ENCODE results near the gene ANAPC16. TPM values are rescaled to one million over a fixed set of nuclear protein-coding genes. Genes with fewer than 3 reads are reported as not detected.

ANAPC16 gene
- total RNA-seq, 1 experiment from 2014 or later: 144 TPM

DNA sequence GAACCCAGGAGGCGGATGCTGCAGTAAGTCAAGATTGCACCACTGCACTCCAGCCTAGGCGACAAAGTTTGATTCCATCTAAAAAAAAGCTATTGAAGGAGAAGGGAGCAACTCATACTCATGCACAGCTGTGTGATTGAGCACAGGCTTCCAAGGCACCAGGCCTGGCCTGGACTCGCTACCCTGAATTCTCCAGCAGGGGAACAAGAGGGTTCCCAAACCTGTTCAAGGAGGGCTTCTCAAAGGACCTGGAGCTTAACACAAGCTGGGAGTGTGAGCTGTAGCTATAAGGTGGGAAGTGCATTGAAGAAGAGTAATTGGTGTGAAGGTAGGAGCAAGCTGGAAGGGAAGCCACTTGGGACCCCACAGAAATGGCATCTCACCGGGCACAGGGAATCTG, 42.8 kb downstream of the ANAPC16 start:
- Mint-ChIP-seq H3K27me3 (ENCODE audit: insufficient read depth, unreplicated experiment) (no peaks in the 10 kb centered on the region), H3K36me3 (ENCODE audit: insufficient read depth, unreplicated experiment) (peaks cover 19% of the 10 kb centered on the region), H3K9me3 (ENCODE audit: unreplicated experiment) (no peaks in the 10 kb centered on the region), H3K4me3 (ENCODE audit: unreplicated experiment) (no peak overlapping the region), H3K27ac (ENCODE audit: unreplicated experiment) (peak overlapping the region; percentile 79), H3K4me1 (ENCODE audit: low read depth, unreplicated experiment) (peaks cover 38% of the 10 kb centered on the region)
- DNase-seq: no peak
- intact Hi-C loops (cut with micrococcal nuclease; ENCODE audit: unreplicated experiment): no loop called here
- Histone ChIP-seq H3K36me3 (ENCODE audit: control insufficient read depth, insufficient read depth, low read length) (no peaks in the 10 kb centered on the region), H3K4me3 (ENCODE audit: low read depth, low read length) (no peak overlapping the region), H3K27me3 (replicated peaks; ENCODE audit: control insufficient read depth, insufficient read depth, low read length) (no peaks in the 10 kb centered on the region), H3K4me1 (peaks cover 30% of the 10 kb centered on the region), H3K9me3 (no peaks in the 10 kb centered on the region)
- ChIA-PET POLR2A (interaction anchor here (7.3 kb wide), 1 partner anchor 16 kb away, joined by 163 read pairs; the partner anchor contains the start of gene DDIT4), CTCF (interaction anchor here (0.5 to 3.3 kb wide), 4 partner anchors 15 to 117 kb away, joined by 3 to 40 read pairs (median 4); partner anchors contain the start of gene DDIT4)
- no TSS peak for BruUV-seq (replicated peaks)
- TF ChIP-seq, protein P1, sequence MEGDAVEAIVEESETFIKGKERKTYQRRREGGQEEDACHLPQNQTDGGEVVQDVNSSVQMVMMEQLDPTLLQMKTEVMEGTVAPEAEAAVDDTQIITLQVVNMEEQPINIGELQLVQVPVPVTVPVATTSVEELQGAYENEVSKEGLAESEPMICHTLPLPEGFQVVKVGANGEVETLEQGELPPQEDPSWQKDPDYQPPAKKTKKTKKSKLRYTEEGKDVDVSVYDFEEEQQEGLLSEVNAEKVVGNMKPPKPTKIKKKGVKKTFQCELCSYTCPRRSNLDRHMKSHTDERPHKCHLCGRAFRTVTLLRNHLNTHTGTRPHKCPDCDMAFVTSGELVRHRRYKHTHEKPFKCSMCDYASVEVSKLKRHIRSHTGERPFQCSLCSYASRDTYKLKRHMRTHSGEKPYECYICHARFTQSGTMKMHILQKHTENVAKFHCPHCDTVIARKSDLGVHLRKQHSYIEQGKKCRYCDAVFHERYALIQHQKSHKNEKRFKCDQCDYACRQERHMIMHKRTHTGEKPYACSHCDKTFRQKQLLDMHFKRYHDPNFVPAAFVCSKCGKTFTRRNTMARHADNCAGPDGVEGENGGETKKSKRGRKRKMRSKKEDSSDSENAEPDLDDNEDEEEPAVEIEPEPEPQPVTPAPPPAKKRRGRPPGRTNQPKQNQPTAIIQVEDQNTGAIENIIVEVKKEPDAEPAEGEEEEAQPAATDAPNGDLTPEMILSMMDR (IDR thresholded peaks at IDR 0.05; ENCODE audit: insufficient read depth in 1 of 2, low read depth in 1 of 2, low read length in 1 of 2, severe bottlenecking in 1 of 2, unreplicated experiment in 1 of 2): no peak

DNA sequence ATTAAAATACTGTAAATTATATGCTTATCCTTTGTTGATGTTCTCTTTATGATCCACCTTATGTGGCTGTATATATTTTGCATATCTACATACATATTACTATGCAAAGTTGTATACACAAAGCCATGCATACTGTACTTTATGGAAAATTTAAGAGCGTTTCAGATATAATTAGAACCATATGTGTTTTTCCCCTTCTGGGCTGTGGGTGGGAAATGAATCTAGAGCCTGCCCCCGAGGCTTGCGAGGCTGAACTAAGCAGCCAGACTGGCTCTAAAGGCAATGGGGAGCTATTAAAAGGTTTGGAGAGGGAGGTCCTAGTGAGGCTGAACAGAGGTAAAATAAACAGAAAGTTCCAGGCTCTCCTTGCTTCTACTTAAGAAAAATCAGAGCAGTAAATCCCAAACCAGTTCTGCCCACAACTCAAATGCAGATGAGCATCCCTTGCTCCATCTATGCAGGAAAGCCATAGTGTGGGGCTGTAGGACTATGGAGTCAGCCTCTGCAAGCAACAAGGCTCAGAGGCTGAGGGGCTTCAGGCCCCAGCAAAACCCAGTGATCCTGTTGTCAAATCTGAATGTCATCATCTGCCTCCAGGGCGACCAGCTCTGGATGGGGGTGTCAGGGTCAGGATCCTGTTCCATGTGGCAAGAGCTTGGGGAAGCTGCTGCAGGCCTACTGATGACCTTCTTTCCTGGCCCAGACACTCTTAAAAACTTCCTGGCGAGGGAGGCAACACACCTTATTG, 43.9 kb downstream of the ANAPC16 start:
- Histone ChIP-seq H3K4me1 (peaks cover 28% of the 10 kb centered on the region), H3K9me3 (no peaks in the 10 kb centered on the region), H3K4me3 (ENCODE audit: low read depth, low read length) (no peak overlapping the region), H3K27me3 (replicated peaks; ENCODE audit: control insufficient read depth, insufficient read depth, low read length) (no peaks in the 10 kb centered on the region), H3K36me3 (ENCODE audit: control insufficient read depth, insufficient read depth, low read length) (no peaks in the 10 kb centered on the region)
- ChIA-PET POLR2A (interaction anchor here (0.5 to 7.3 kb wide), 4 partner anchors 14 to 954 kb away, joined by 3 to 163 read pairs (median 20); partner anchors contain the start of gene DDIT4), CTCF (interaction anchor here (1.2 to 3.3 kb wide), 6 partner anchors 14 to 211 kb away, joined by 3 to 40 read pairs (median 7); partner anchors contain the start of gene DDIT4)
- peak overlapping the region; percentile 91 for H3K4me3 Mint-ChIP-seq (ENCODE audit: unreplicated experiment)
- intact Hi-C loops (cut with micrococcal nuclease; ENCODE audit: unreplicated experiment): loop anchor here (1.0 to 5.0 kb wide), 6 partner anchors 13 to 87 kb away; no protein-coding TSS in a partner anchor
- peaks cover 37% of the 10 kb centered on the region for H3K4me1 Mint-ChIP-seq (ENCODE audit: low read depth, unreplicated experiment)
- TF ChIP-seq, protein P1 (IDR thresholded peaks at IDR 0.05; ENCODE audit: insufficient read depth in 1 of 2, low read depth in 1 of 2, low read length in 1 of 2, severe bottlenecking in 1 of 2, unreplicated experiment in 1 of 2): no peak
- peaks cover 19% of the 10 kb centered on the region for H3K36me3 Mint-ChIP-seq (ENCODE audit: insufficient read depth, unreplicated experiment)
- no peaks in the 10 kb centered on the region for H3K27me3 Mint-ChIP-seq (ENCODE audit: insufficient read depth, unreplicated experiment)
- peak in 1 of 2 experiments; percentile 59 for DNase-seq
- H3K27ac Mint-ChIP-seq (ENCODE audit: unreplicated experiment): peak overlapping the region; percentile 96
- H3K9me3 Mint-ChIP-seq (ENCODE audit: unreplicated experiment): no peaks in the 10 kb centered on the region
- BruUV-seq (replicated peaks): no TSS peak

DNA sequence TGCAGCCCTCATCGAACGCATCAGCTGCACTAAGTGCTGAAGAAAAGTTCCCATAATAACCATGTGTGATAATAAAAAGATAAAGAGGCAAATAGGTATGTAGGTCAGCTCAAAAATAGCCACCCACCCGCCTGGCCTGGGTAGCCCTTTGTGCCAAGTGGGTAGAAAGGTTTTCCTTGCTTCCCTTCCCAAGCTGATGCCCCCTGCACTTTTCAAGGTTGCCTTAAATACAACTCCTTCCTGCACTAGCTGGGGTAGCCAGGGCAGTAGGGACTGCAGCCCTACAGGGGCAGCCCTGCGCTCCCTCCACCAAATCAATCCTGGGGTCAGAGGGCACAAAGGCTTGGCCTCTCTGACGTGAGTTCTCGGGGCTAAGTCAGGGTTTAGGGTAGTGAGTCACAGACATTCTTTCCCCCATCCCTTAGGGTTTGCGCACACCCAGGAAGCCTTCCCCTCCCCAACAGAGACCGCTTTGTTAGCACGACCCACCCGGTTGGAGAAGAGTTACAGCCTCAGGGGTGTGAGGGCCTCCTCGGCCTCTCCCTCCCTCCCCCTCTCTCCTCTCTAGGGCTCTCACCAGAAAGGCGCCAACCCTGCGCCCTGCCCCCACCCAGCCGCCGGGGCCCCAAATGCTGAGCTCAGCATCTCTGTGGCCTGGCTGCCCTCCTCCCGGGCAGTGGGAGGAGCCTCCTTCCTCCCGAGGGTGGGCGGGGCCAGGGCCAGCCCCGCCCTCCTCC, 44.6 kb downstream of the ANAPC16 start:
- DNase-seq: peak; percentile 94 to 98
- no peaks in the 10 kb centered on the region for H3K9me3 Mint-ChIP-seq (ENCODE audit: unreplicated experiment)
- peak overlapping the region; percentile 96 for H3K27ac Mint-ChIP-seq (ENCODE audit: unreplicated experiment)
- H3K36me3 ChIP-seq (ENCODE audit: control insufficient read depth, insufficient read depth, low read length): no peaks in the 10 kb centered on the region
- H3K27me3 Mint-ChIP-seq (ENCODE audit: insufficient read depth, unreplicated experiment): no peaks in the 10 kb centered on the region
- no peaks in the 10 kb centered on the region for H3K27me3 ChIP-seq (replicated peaks; ENCODE audit: control insufficient read depth, insufficient read depth, low read length)
- peak overlapping the region; percentile 91 for H3K4me3 Mint-ChIP-seq (ENCODE audit: unreplicated experiment)
- TF ChIP-seq, protein P1 (IDR thresholded peaks at IDR 0.05; ENCODE audit: insufficient read depth in 1 of 2, low read depth in 1 of 2, low read length in 1 of 2, severe bottlenecking in 1 of 2, unreplicated experiment in 1 of 2): peak in 1 of 2 experiments; percentile 17
- intact Hi-C loops (cut with micrococcal nuclease; ENCODE audit: unreplicated experiment): loop anchor here (1.0 to 5.0 kb wide), 6 partner anchors 12 to 88 kb away; no protein-coding TSS in a partner anchor
- H3K9me3 ChIP-seq: no peaks in the 10 kb centered on the region
- ChIA-PET POLR2A (interaction anchor here (0.5 to 7.3 kb wide), 19 partner anchors 9 to 189 kb away, joined by 3 to 163 read pairs (median 5); partner anchors contain the start of genes ANAPC16, ASCC1, DDIT4 and DNAJB12), CTCF (interaction anchor here (0.6 to 3.3 kb wide), 11 partner anchors 13 to 212 kb away, joined by 3 to 40 read pairs (median 5); partner anchors contain the start of genes ANAPC16, ASCC1 and DDIT4)
- peak overlapping the region; percentile 61 for H3K4me3 ChIP-seq (ENCODE audit: low read depth, low read length)
- BruUV-seq (replicated peaks): TSS peak; percentile 78
- peaks cover 19% of the 10 kb centered on the region for H3K36me3 Mint-ChIP-seq (ENCODE audit: insufficient read depth, unreplicated experiment)
- H3K4me1 Mint-ChIP-seq (ENCODE audit: low read depth, unreplicated experiment): peaks cover 29% of the 10 kb centered on the region
- H3K4me1 ChIP-seq: peaks cover 22% of the 10 kb centered on the region
